Jurkat, Clone E6-1 (cell line): ENCODE measurements around the gene MOCS2. TPM values are rescaled to one million over a fixed set of nuclear protein-coding genes. Genes with fewer than 3 reads are reported as not detected.
"Not testable (repeated sequence)": the region's sequence is repeated elsewhere in the genome, so short reads cannot be mapped to it uniquely, and the experiment has no call there.

Source experiments
- DNase-seq: peaks from one replicate; pipeline ENCODE4 v3.0.0-alpha.2; 2011; ENCODE audit warnings: low read depth, low spot score
- H3K4me3 ChIP-seq: 2 replicates; pipeline ENCODE4 v1.5.1; 2011; ENCODE audit warnings: mild to moderate bottlenecking, low read length, control low read depth, moderate library complexity
- polyA plus RNA-seq: library from polyadenylated mRNA; unstranded; fragments of >200 nt; gene quantifications from one replicate; pipeline ENCODE4 v1.2.1, GENCODE V29; 2012; ENCODE audit warnings: missing spikeins; ENCODE audit not compliant: insufficient read length, insufficient read depth

MOCS2 gene
- polyA plus RNA-seq = 72.4 TPM

GRCh38 chr5:53109443-53110127, at the start of gene MOCS2:
MOCS2 (minus strand) TSS chr5:53109757; CDS start chr5:53107174, 2,583 bp downstream.
- H3K4me3 ChIP-seq = peak within 1 kb of the TSS; percentile 90
- peak; percentile 82 for DNase-seq

- no peak for DNase-seq
- no peak overlapping the region for H3K4me3 ChIP-seq
These were observed 42.3 kb upstream of the MOCS2 start for GRCh38 chr5:53151713-53152458.

GRCh38 chr5:53133020-53133419, 23.5 kb upstream of the MOCS2 start:
- no peak for DNase-seq
- no peak overlapping the region for H3K4me3 ChIP-seq

- DNase-seq = no peak
- no peak overlapping the region for H3K4me3 ChIP-seq
These were observed 20.7 kb upstream of the MOCS2 start for GRCh38 chr5:53130266-53130665.

- no peak for DNase-seq
- H3K4me3 ChIP-seq = no peak overlapping the region
These were observed 18.9 kb upstream of the MOCS2 start for GRCh38 chr5:53128481-53128880.

- DNase-seq = no peak
- H3K4me3 ChIP-seq = no peak overlapping the region
These were observed 17.6 kb upstream of the MOCS2 start for GRCh38 chr5:53127107-53127506.

- DNase-seq = no peak
- no peak overlapping the region for H3K4me3 ChIP-seq
These were observed 17.0 kb upstream of the MOCS2 start for GRCh38 chr5:53126521-53126920.

- DNase-seq = peak; percentile 17
- H3K4me3 ChIP-seq = no peak overlapping the region
These were observed 14.1 kb upstream of the MOCS2 start for GRCh38 chr5:53123702-53124101.

GRCh38 chr5:53120165-53120564, 10.6 kb upstream of the MOCS2 start:
- H3K4me3 ChIP-seq = no peak overlapping the region
- DNase-seq = no peak

- DNase-seq = no peak
- no peak overlapping the region for H3K4me3 ChIP-seq
These were observed 9.3 kb upstream of the MOCS2 start for GRCh38 chr5:53118879-53119278.

- no peak for DNase-seq
- H3K4me3 ChIP-seq = no peak overlapping the region
These were observed 7.0 kb upstream of the MOCS2 start for GRCh38 chr5:53116597-53116996.

GRCh38 chr5:53114988-53115387, 5.4 kb upstream of the MOCS2 start:
- peak; percentile 25 for DNase-seq
- no peak overlapping the region for H3K4me3 ChIP-seq

GRCh38 chr5:53113947-53114346, 4.4 kb upstream of the MOCS2 start:
- no peak for DNase-seq

GRCh38 chr5:53112909-53113308, 3.4 kb upstream of the MOCS2 start:
- H3K4me3 ChIP-seq = no peak overlapping the region
- no peak for DNase-seq

More at GRCh38 chr5:53113947-53114346, 4.4 kb upstream of the MOCS2 start:
- H3K4me3 ChIP-seq = no peak overlapping the region

- H3K4me3 ChIP-seq, DNase-seq: not testable (repeated sequence)
These were observed 2.8 kb upstream of the MOCS2 start for GRCh38 chr5:53112307-53112706.

- no peak for DNase-seq
- no peak overlapping the region for H3K4me3 ChIP-seq
These were observed 1.6 kb upstream of the MOCS2 start for GRCh38 chr5:53111139-53111538.

GRCh38 chr5:53110156-53110555, 599 bp upstream of the MOCS2 start:
- H3K4me3 ChIP-seq = peak overlapping the region; percentile 90
- no peak for DNase-seq

- no peak for DNase-seq
These were observed 508 bp downstream of the MOCS2 start for GRCh38 chr5:53109056-53109442.

GRCh38 chr5:53105611-53106300, 3.8 kb downstream of the MOCS2 start:
- DNase-seq = no peak

More at GRCh38 chr5:53109056-53109442, 508 bp downstream of the MOCS2 start:
- H3K4me3 ChIP-seq = peak overlapping the region; percentile 90

GRCh38 chr5:53100606-53101005, 9.0 kb downstream of the MOCS2 start:
- no peak for DNase-seq
- H3K4me3 ChIP-seq = no peak overlapping the region

More at GRCh38 chr5:53105611-53106300, 3.8 kb downstream of the MOCS2 start:
- no peak overlapping the region for H3K4me3 ChIP-seq
